NB4 (cell line): ENCODE results near the gene SND1.

Experiments
- POLR2A ChIP-seq: IDR thresholded peaks from 2 replicates; pipeline ENCODE4 v1.6.1; 2011; ENCODE audit warnings: mild to moderate bottlenecking; ENCODE audit not compliant: insufficient read length; ENCODE audit errors: extremely low read depth
- TF ChIP-seq, protein P1 (sequence below): IDR thresholded peaks from one replicate; pipeline ENCODE4 v1.5.1; 2012; ENCODE audit warnings: low read depth, low read length

GRCh38 chr7:127702938-127703337 is 50.9 kb downstream of the SND1 start:
- TF ChIP-seq, protein P1, sequence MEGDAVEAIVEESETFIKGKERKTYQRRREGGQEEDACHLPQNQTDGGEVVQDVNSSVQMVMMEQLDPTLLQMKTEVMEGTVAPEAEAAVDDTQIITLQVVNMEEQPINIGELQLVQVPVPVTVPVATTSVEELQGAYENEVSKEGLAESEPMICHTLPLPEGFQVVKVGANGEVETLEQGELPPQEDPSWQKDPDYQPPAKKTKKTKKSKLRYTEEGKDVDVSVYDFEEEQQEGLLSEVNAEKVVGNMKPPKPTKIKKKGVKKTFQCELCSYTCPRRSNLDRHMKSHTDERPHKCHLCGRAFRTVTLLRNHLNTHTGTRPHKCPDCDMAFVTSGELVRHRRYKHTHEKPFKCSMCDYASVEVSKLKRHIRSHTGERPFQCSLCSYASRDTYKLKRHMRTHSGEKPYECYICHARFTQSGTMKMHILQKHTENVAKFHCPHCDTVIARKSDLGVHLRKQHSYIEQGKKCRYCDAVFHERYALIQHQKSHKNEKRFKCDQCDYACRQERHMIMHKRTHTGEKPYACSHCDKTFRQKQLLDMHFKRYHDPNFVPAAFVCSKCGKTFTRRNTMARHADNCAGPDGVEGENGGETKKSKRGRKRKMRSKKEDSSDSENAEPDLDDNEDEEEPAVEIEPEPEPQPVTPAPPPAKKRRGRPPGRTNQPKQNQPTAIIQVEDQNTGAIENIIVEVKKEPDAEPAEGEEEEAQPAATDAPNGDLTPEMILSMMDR = no peak
- TF ChIP-seq POLR2A = no peak
